ENCODE results near the gene MRPL24. TPM values are rescaled to one million over a fixed set of nuclear protein-coding genes. Genes with fewer than 3 reads are reported as not detected.

Gene MRPL24
- total RNA-seq, 2 donors from 2014 or later, result 39.1 to 86.7 TPM

GRCh38 chr1:156705321-156705917, 35.5 kb downstream of the MRPL24 start, which contains the start of gene CRABP2:
CRABP2 (minus strand) TSS chr1:156705583; CDS start chr1:156705446, 137 bp downstream.
- Histone ChIP-seq H3K9ac (ENCODE audit: low read depth in 2 of 2, low read length in 2 of 2) (peak within 1 kb of the TSS; percentile 59 to 68), H3K27ac (peak within 1 kb of the TSS; percentile 14)

GRCh38 chr1:156704930-156705320, 36.0 kb downstream of the MRPL24 start:
- Histone ChIP-seq H3K9me3 (no peaks in the 10 kb centered on the region), H3K4me3 (no peak overlapping the region), H3K36me3 (no peaks in the 10 kb centered on the region), H3K9ac (ENCODE audit: low read depth in 2 of 2, low read length in 2 of 2) (peak overlapping the region in 1 of 2 donors; percentile 59), H3K27me3 (peaks cover 9% of the 10 kb centered on the region), H3K27ac (no peak overlapping the region), H3K4me1 (peaks cover 14% of the 10 kb centered on the region)
- no peak for TF ChIP-seq CTCF (IDR thresholded peaks at IDR 0.05)
- DNase-seq, result peak; percentile 29
- intact Hi-C loops (cut with DNase I), result no loop called here

More at GRCh38 chr1:156705321-156705917, 35.5 kb downstream of the MRPL24 start, which contains the start of gene CRABP2:
- Histone ChIP-seq H3K36me3 (no peaks in the 10 kb centered on the region), H3K27me3 (peaks cover 9% of the 10 kb centered on the region), H3K4me1 (peaks cover 14% of the 10 kb centered on the region), H3K9me3 (no peaks in the 10 kb centered on the region), H3K4me3 (peak within 1 kb of the TSS; percentile 30)
- TF ChIP-seq CTCF (IDR thresholded peaks at IDR 0.05), result no peak
- intact Hi-C loops (cut with DNase I), result no loop called here
- no peak for DNase-seq

- TF ChIP-seq CTCF (IDR thresholded peaks at IDR 0.05), result no peak
- no peak for DNase-seq
- no peak overlapping the region for H3K27ac ChIP-seq
- H3K36me3 ChIP-seq, result no peaks in the 10 kb centered on the region
- peaks cover 14% of the 10 kb centered on the region for H3K4me1 ChIP-seq
- intact Hi-C loops (cut with DNase I), result no loop called here
- H3K9ac ChIP-seq (ENCODE audit: low read depth in 2 of 2, low read length in 2 of 2), result no peak overlapping the region
- H3K9me3 ChIP-seq, result no peaks in the 10 kb centered on the region
- H3K27me3 ChIP-seq, result peaks cover 9% of the 10 kb centered on the region
- no peak overlapping the region for H3K4me3 ChIP-seq
Observed at GRCh38 chr1:156704166-156704711, 36.6 kb downstream of the MRPL24 start.

- no peaks in the 10 kb centered on the region for H3K9me3 ChIP-seq
- no peak for TF ChIP-seq CTCF (IDR thresholded peaks at IDR 0.05)
- no peaks in the 10 kb centered on the region for H3K36me3 ChIP-seq
- H3K4me1 ChIP-seq, result peaks cover 14% of the 10 kb centered on the region
- peaks cover 9% of the 10 kb centered on the region for H3K27me3 ChIP-seq
- no peak overlapping the region for H3K9ac ChIP-seq (ENCODE audit: low read depth in 2 of 2, low read length in 2 of 2)
- no peak overlapping the region for H3K4me3 ChIP-seq
- no peak for DNase-seq
- intact Hi-C loops (cut with DNase I), result no loop called here
- no peak overlapping the region for H3K27ac ChIP-seq
Observed at GRCh38 chr1:156703741-156704140, 37.1 kb downstream of the MRPL24 start.

GRCh38 chr1:156703336-156703735, 37.6 kb downstream of the MRPL24 start:
- no peaks in the 10 kb centered on the region for H3K9me3 ChIP-seq
- H3K4me3 ChIP-seq, result no peak overlapping the region
- peaks cover 14% of the 10 kb centered on the region for H3K4me1 ChIP-seq
- peaks cover 9% of the 10 kb centered on the region for H3K27me3 ChIP-seq
- TF ChIP-seq CTCF (IDR thresholded peaks at IDR 0.05), result no peak
- H3K27ac ChIP-seq, result no peak overlapping the region
- intact Hi-C loops (cut with DNase I), result no loop called here
- no peak for DNase-seq
- no peak overlapping the region for H3K9ac ChIP-seq (ENCODE audit: low read depth in 2 of 2, low read length in 2 of 2)
- H3K36me3 ChIP-seq, result no peaks in the 10 kb centered on the region

All from colonic mucosa (tissue), 4 donors.